AML-193 (cell line): ENCODE data around the gene SEC22A.

Experiments used
- DNase-seq, 2 experiments: peaks; one replicate each; lab custom pipeline; 2025; lab: John Stamatoyannopoulos, UW

The SEC22A gene

GRCh38 chr3:123305192-123305591 lies 103.4 kb downstream of the SEC22A start:
- DNase-seq, result no peak

- DNase-seq, result no peak
Measured at GRCh38 chr3:123307064-123307463, 105.3 kb downstream of the SEC22A start.

DNA sequence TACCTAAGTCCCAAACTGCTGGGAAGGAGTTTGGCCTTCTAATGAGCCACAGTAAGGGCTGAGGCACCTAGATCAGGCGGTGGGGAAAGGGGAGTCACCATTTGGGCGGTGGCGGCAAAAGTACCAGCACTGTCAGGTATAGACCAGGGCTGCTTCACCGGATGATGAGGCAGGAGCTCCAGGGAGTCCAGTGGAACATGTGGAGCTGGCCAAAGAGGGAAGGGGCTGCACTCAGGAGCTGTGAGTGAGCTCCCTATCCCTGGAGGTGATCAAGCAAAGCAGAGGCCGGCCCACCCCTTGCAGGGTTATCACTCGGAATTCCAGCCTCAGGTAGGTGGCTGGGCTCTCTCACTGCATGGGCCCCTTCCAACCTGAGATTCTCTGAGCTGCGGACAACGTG lies 108.4 kb downstream of the SEC22A start:
- no peak for DNase-seq

GRCh38 chr3:123310741-123311140 lies 109.0 kb downstream of the SEC22A start:
- no peak for DNase-seq

DNA sequence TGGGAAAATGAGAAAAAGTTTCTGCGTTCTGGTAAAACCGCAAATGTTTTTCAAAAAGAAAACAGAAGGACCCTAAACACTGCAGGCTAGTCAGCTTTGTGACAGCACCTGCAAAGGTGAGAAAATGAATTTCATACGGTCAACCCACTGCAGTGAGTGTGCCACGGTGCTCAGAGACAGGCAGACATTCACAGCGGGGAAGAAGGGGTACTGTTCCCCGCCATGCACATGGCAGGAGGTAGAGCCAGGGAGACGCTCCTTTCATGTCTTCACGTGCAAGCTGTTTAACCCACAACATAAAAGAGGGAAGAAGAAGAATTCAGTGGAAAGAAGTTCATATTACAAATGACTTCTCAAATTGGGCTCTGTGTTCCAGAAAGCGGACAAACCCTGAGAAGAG lies 109.5 kb downstream of the SEC22A start:
- DNase-seq, result no peak

GRCh38 chr3:123312331-123313265 lies 110.9 kb downstream of the SEC22A start:
- DNase-seq, result no peak

GRCh38 chr3:123313889-123314288 lies 112.1 kb downstream of the SEC22A start:
- DNase-seq, result no peak

DNA sequence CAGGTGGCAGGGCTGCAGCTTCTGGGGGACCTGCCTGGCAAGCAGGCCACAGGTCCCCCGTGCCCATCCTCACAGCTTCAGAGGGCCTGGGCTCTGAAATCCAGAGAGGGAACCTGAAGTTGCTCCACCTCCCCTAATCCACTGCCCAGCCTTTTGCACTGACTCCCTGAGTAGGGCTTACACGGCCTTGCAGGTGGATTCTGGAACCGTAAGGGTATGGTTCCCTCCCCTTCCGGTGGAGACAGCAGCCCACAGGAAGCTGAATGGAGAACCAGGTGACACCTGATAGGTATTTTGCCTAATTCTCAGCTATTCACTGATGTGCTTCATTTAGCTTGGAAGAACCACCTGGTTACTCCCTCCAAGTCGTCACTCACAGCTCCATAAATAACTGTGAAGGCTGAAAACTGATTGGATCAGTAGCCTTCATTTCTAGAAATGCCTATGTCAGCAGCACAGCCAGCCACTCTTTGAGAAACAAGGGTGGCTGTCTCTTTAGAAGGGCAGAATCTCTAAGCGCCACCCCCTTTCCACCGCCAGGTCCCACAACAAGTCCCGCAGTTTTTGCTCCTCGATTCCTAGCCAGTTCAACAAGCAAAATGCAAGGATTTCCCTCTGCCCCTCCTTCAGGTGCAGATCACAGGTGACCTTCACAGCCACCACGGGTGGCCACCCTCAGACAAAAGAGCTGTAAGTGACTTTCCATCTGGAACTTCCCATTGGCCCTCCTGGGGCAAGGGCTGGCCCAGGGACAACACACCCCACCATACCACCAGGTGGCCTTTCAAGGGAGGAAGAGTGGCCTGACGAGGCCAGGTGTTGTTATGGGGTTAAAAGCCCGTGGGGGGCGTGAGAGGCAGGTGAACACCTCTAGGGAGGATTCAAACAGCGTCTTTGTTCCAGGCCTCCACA lies 112.9 kb downstream of the SEC22A start:
- DNase-seq, result no peak

DNA sequence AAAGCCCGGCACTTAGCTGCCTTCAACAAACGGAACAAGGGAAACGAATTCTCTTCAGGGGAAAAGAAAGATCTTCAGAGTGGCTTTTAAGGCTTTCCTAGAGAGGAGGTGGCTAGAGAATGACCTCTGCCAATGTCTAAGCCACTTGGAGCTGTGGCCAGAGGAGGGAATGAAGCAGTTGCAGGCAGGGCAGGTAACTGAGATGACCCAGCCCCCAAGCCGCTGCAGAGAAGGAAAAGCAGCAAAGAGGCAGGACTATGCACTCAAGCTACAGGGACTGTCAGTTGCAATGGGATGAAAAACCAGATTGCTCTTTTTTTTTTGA lies 113.5 kb downstream of the SEC22A start:
- no peak for DNase-seq

- DNase-seq, result no peak
Measured at GRCh38 chr3:123317716-123318115, 116.0 kb downstream of the SEC22A start.

- DNase-seq, result no peak
Measured at GRCh38 chr3:123318374-123318773, 116.6 kb downstream of the SEC22A start.

- DNase-seq, result no peak
Measured at GRCh38 chr3:123319760-123320159, 118.0 kb downstream of the SEC22A start.

DNA sequence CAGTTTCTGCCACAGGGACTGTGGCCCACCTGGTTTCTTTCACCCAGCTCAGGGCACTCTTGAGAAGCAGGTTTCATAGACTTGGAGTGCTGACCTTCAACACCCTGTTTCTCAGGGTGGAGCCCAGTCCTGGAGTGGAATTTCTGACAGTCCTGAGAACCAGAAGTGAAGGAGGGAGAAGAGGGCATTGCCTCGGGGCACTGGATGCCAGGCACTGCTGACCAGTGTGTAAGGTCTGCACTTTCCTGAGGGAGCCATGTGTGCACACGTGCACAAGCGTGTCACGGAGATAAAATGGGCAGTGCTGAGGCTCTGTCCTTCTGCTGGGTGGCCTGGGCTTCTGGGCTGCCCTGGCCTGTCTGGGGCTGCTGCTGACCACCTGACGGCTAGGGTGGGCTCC lies 118.5 kb downstream of the SEC22A start:
- DNase-seq, result no peak

DNA sequence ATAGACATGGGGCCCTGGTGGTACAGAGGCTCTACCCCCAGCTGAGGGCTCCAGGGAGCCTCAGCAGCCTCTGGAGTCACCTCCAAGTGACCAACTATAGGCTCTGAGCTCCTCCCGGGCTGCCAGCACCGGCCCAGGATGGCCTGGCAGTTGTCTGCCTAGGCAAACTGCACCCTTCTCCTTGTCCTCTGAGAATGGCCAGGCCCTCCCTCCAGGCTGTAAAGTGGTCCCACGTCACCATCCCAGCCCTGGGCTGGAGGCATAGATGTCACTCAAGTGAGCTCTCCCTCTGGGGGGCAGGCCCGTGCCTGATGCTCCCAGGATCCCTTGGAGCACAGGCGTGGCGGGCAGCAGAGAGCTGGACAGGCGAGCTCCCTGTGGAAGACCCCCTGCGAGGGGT lies 120.1 kb downstream of the SEC22A start:
- no peak for DNase-seq

DNA sequence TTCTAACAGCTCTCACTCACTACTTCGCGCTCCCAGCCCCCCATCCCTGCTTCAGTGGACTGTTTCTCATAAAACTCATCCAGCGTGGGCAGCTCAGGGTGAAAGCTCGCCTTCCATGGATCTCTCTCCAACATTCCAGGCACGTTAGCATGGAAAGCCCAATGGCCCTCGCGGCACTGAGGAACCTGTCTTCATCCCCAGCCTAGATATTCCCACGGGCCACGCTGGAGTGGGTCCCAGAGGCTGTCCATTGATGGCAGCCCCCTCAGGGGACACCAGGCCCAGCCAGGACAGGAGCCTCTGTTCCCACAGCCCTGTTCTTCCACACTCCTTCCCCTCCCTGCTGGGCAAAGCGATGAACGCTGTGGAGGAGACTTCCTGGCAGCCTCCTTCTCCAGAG lies 121.1 kb downstream of the SEC22A start:
- DNase-seq, result no peak
